Measurements from ENCODE around the gene METAP2.

Gene METAP2

DNA sequence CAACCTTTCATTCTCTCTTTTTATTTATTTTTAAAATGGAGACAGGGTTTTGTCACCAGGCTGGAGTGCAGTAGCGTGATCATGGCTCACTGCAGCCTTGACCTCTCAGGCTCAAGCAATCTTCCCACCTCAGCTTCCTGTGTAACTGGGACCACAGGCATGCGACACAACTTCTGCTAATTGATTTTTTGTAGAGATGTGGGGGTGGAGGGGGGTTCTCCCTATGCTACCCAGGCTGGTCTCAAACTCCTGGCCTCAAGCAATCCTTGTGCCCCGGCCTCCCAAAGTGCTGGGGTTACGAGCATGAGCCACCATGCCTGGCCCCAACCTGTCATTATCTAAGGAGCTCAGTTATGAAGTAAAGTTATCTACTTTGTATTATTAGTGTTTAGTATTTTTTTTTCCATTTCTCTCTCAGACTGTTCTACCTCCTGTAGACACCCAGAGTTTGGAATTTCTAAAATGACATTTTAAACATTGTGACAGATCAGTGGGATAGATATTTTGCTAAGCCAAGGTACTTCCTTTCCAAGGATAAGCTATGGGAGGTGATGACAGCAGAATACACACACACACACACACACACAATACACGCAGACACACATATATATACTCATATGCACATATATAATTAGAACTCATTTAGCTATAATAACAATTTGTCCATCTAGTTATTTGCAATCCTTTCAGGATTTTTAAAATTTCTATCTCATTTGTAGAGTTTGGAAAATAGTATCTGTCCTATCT, 79.4 kb downstream of the METAP2 start:
- no peak for DNase-seq (ENCODE audit: low read depth)
- H3K4me3 ChIP-seq (ENCODE audit: control insufficient read depth, low read depth, low read length) = no peak overlapping the region
- TF ChIP-seq, protein P1, sequence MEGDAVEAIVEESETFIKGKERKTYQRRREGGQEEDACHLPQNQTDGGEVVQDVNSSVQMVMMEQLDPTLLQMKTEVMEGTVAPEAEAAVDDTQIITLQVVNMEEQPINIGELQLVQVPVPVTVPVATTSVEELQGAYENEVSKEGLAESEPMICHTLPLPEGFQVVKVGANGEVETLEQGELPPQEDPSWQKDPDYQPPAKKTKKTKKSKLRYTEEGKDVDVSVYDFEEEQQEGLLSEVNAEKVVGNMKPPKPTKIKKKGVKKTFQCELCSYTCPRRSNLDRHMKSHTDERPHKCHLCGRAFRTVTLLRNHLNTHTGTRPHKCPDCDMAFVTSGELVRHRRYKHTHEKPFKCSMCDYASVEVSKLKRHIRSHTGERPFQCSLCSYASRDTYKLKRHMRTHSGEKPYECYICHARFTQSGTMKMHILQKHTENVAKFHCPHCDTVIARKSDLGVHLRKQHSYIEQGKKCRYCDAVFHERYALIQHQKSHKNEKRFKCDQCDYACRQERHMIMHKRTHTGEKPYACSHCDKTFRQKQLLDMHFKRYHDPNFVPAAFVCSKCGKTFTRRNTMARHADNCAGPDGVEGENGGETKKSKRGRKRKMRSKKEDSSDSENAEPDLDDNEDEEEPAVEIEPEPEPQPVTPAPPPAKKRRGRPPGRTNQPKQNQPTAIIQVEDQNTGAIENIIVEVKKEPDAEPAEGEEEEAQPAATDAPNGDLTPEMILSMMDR (IDR thresholded peaks at IDR 0.05; ENCODE audit: control insufficient read depth, insufficient read depth, low read depth, low read length, missing control alignments) = no peak

DNA sequence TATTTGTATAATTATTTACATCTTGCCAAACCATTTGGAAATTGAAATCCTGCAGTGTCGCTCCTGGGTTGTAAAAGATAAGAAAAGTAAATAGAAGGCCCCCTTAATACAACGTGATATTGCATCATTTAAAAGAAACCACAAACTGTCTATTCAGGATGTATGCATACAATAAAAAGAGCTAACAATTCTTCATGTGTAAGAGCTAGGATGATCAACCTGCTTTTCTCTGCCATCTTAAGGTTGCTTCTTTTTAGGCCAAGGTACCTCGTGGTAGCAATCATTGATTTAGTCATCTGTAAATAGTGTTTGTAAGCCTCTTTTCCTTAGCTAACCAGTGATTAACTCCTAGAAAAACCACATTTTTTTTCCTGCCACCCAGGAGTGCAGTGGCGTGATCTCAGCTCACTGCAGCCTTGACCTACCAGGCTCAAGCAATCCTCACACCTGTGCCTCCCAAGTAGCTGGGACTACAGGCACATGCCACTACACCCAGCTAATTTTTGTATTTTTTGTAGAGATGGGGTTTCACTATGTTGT, 80.7 kb downstream of the METAP2 start:
- DNase-seq (ENCODE audit: low read depth) = no peak
- TF ChIP-seq, protein P1 (IDR thresholded peaks at IDR 0.05; ENCODE audit: control insufficient read depth, insufficient read depth, low read depth, low read length, missing control alignments) = no peak
- H3K4me3 ChIP-seq (ENCODE audit: control insufficient read depth, low read depth, low read length) = no peak overlapping the region

DNA sequence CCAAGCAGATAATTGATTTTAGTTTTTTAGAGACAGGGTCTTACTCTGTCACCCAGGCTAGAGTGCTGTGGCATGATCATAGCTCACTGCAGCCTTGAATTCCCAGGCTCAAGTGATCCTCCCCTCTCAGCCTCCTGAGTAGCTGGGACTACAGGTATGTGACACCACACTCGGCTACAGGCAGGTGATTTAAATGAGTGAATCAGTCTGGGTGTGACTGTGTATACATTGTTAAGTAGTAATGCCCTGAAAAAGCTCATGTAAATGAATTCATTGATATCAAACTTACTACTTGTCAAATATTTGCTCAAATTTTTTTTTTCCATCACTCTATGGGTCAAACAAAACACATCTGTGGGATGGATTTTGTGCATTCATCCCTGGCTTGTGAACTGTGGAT, 83.7 kb downstream of the METAP2 start:
- H3K4me3 ChIP-seq (ENCODE audit: control insufficient read depth, low read depth, low read length) = no peak overlapping the region
- TF ChIP-seq, protein P1 (IDR thresholded peaks at IDR 0.05; ENCODE audit: control insufficient read depth, insufficient read depth, low read depth, low read length, missing control alignments) = no peak
- no peak for DNase-seq (ENCODE audit: low read depth)
